ENCODE results near the gene GUF1.

GUF1 gene, protein sequence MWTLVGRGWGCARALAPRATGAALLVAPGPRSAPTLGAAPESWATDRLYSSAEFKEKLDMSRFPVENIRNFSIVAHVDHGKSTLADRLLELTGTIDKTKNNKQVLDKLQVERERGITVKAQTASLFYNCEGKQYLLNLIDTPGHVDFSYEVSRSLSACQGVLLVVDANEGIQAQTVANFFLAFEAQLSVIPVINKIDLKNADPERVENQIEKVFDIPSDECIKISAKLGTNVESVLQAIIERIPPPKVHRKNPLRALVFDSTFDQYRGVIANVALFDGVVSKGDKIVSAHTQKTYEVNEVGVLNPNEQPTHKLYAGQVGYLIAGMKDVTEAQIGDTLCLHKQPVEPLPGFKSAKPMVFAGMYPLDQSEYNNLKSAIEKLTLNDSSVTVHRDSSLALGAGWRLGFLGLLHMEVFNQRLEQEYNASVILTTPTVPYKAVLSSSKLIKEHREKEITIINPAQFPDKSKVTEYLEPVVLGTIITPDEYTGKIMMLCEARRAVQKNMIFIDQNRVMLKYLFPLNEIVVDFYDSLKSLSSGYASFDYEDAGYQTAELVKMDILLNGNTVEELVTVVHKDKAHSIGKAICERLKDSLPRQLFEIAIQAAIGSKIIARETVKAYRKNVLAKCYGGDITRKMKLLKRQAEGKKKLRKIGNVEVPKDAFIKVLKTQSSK

DNA sequence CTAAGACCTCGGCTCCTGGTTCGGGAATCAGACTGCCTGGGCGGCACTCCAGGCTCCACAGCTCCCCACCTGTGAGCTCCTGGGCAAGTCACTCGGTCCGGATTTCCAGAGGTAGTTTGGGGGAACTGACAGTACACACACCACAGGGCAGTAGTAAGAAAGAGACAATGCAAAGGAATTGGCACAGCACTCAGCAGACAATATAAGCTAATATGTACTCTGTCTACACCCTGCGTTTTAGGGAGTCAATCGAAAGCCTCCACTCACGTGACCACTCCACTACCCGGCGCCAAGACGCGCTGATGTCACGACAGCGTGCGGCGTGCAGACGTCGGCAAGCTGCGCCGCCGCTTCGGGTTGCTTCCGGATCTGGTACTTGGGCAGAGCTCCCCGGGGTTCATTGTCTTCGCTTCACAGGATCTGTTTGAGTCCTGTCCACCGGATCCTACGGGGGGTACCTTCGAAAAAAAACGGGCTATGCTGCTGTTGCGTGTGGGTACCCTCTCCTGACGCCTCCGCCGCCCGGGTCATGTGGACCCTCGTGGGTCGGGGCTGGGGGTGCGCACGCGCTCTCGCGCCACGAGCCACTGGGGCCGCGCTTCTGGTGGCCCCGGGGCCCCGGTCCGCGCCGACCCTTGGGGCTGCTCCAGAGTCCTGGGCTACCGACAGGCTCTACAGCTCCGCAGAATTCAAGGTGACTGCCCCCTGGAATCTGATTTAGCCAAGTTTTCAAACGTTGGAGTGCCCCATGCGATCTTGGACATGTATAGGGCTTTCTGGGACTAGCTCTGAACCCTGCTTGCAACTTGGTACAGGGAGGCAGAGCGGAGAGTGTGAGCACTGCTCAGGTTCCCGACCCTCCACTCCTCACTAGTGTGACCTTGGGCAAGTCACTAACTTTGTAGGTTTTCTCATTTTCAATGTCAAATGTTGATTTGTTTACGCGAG is at the start of gene GUF1:
GUF1 (plus strand) TSS at position 327 of the 948 bp plus-strand sequence; CDS start at position 530, 203 bp downstream.
- no peak for TF ChIP-seq GATA1 (IDR thresholded peaks at IDR 0.05; ENCODE audit: low read depth, low read length)
- peak; percentile 97 for TF ChIP-seq POLR2A (IDR thresholded peaks at IDR 0.05; ENCODE audit: low read length)
- DNase-seq: peak; percentile 95

DNA sequence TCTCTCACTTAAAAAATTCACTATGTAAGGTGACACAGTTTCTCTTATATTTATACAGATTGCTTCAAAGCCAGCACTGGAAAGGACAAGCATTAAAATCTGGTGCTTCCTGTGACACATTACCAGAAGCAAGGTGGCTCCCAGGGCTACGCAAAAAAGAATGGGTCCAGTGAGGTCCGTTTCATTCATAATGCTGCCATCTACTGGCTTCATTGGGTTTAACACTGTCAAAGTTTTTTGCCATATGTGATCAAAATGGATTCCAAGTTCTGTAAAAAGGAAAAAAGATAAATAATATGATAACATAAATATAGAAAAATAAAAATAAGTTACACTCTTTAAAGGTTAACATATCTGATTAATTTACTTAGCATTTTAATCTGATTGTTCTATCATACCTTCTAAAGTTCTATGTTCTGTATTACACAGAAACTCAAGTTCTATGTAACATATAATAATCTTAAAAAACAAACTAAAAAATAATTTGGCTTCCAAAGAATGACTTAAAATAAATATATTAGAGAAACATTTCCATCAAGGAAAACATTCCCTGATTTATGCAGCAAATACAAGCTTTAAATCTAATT is 48.8 kb upstream of the GUF1 start:
- TF ChIP-seq GATA1 (IDR thresholded peaks at IDR 0.05; ENCODE audit: low read depth, low read length): no peak
- no peak for TF ChIP-seq POLR2A (IDR thresholded peaks at IDR 0.05; ENCODE audit: low read length)
- DNase-seq: peak; percentile 49 to 61

GRCh38 chr4:44632089-44632488 is 46.1 kb upstream of the GUF1 start:
- TF ChIP-seq GATA1 (IDR thresholded peaks at IDR 0.05; ENCODE audit: low read depth, low read length): no peak
- TF ChIP-seq POLR2A (IDR thresholded peaks at IDR 0.05; ENCODE audit: low read length): no peak
- DNase-seq: no peak

DNA sequence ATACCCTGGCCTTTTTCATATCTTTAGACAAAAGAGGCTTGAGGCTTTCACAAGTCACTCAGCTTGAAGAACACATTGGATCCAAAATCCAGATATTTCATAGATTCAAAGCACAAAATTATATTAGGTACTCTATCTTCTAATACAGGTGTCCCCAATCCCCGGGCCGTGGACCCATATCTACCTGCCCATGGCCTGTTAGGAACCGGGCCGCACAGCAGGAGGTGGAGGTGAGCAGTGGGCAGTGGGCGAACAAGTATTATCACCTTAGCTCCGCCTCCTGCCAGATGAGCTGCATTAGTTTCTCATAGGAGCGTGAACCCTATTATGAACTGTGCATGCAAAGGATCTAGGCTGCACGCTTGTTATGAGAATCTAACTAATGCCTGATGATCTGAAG is 45.5 kb upstream of the GUF1 start:
- DNase-seq: no peak
- no peak for TF ChIP-seq GATA1 (IDR thresholded peaks at IDR 0.05; ENCODE audit: low read depth, low read length)
- no peak for TF ChIP-seq POLR2A (IDR thresholded peaks at IDR 0.05; ENCODE audit: low read length)

GRCh38 chr4:44638091-44638490 is 40.1 kb upstream of the GUF1 start:
- TF ChIP-seq GATA1 (IDR thresholded peaks at IDR 0.05; ENCODE audit: low read depth, low read length) (no peak), POLR2A (IDR thresholded peaks at IDR 0.05; ENCODE audit: low read length) (no peak)

DNA sequence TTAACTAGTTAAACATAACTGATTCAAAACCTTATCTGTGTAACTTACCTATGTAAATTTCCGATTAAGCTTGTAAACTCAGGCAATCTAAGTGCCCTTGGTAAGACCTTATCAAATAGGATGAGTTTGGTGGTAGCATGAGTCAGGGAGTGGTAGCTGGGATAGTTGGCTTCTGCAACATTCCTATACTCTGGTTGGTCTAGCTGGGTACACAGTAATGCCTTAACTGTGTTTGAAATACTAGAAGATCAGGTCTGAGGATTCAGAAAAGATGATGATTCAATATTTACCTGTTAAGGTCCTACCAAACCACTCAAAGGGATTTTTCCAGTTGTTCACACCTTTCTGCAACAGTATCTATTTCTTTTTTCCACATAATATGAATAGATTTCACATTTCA is 32.1 kb upstream of the GUF1 start:
- no peak for DNase-seq

More at GRCh38 chr4:44638091-44638490, 40.1 kb upstream of the GUF1 start:
- DNase-seq: no peak

GRCh38 chr4:44651425-44651824 is 26.8 kb upstream of the GUF1 start, which contains the start of gene YIPF7:
YIPF7 (minus strand) TSS chr4:44651625; CDS start chr4:44650100, 1,525 bp downstream.
- TF ChIP-seq GATA1 (IDR thresholded peaks at IDR 0.05; ENCODE audit: low read depth, low read length) (no peak), POLR2A (IDR thresholded peaks at IDR 0.05; ENCODE audit: low read length) (no peak)
- no peak for DNase-seq

More for the DNA sequence above, 32.1 kb upstream of the GUF1 start:
- TF ChIP-seq GATA1 (IDR thresholded peaks at IDR 0.05; ENCODE audit: low read depth, low read length) (no peak), POLR2A (IDR thresholded peaks at IDR 0.05; ENCODE audit: low read length) (no peak)

GRCh38 chr4:44652002-44652401 is 26.2 kb upstream of the GUF1 start:
- no peak for DNase-seq
- TF ChIP-seq GATA1 (IDR thresholded peaks at IDR 0.05; ENCODE audit: low read depth, low read length): no peak
- no peak for TF ChIP-seq POLR2A (IDR thresholded peaks at IDR 0.05; ENCODE audit: low read length)

- no peak for TF ChIP-seq POLR2A (IDR thresholded peaks at IDR 0.05; ENCODE audit: low read length)
- no peak for DNase-seq
Measured at GRCh38 chr4:44660396-44660795, 17.8 kb upstream of the GUF1 start.

DNA sequence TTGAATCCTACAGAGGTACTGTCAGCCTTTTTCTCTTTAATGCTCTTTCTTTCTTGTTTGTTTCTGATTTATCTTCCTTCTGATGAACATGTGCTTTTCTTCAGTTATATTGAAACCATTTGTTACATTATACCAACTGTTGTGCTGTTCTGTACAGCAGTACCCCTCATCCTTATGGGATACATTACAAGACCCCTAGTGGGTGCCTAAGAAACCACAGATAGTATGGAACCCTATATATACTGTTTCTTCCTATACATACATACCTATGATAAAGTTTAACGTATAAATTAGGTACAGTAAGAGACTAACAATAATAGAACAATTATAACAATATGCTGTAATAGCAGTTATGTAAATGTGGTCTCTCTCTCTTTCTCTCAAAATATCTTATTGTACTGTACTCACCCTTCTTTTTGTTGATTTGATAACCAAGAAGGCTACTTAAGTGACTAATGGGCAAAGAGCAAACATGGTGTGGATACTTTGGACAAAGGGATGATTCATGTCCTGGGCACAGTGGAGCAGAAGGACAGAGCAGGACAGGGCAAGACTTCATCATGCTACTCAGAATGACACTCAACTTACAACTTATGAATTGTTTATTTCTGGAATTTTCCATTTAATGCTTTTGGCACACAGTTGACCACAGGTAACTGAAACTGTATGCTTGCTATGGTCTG is 16.1 kb upstream of the GUF1 start:
- TF ChIP-seq POLR2A (IDR thresholded peaks at IDR 0.05; ENCODE audit: low read length): no peak
- TF ChIP-seq GATA1 (IDR thresholded peaks at IDR 0.05; ENCODE audit: low read depth, low read length): no peak
- no peak for DNase-seq

- TF ChIP-seq POLR2A (IDR thresholded peaks at IDR 0.05; ENCODE audit: low read length) (no peak), GATA1 (IDR thresholded peaks at IDR 0.05; ENCODE audit: low read depth, low read length) (no peak)
- DNase-seq: no peak
Measured at GRCh38 chr4:44662623-44663005, 15.6 kb upstream of the GUF1 start.

- TF ChIP-seq GATA1 (IDR thresholded peaks at IDR 0.05; ENCODE audit: low read depth, low read length) (no peak), POLR2A (IDR thresholded peaks at IDR 0.05; ENCODE audit: low read length) (no peak)
- DNase-seq: no peak
Measured at GRCh38 chr4:44663539-44664263, 14.5 kb upstream of the GUF1 start.

Data from erythroblast (primary cell).